Uterus (tissue), 4 donors: Measurements from ENCODE around the gene CDKAL1. TPM values are rescaled to one million over a fixed set of nuclear protein-coding genes. Genes with fewer than 3 reads are reported as not detected.
"Not testable (repeated sequence)": the region's sequence is repeated elsewhere in the genome, so short reads cannot be mapped to it uniquely, and the experiment has no call there.

Experiments used
- DNase-seq, 2 donors: peaks; one replicate each; pipeline ENCODE4 v3.0.0-alpha.2; 2019 to 2020
- H3K27ac ChIP-seq, 2 donors: fragments of 200-600 bp; sonication (generic); 1 replicate in 1 of 2; 2 replicates in 1 of 2; pipeline ENCODE4 v1.5.1; 2016 to 2018
- H3K27me3 ChIP-seq, 2 donors: fragments of 200-600 bp; sonication (generic); one replicate each; pipeline ENCODE4 v1.5.1; 2018 to 2019; ENCODE audit warnings: control low read depth in 1 of 2
- H3K36me3 ChIP-seq, 2 donors: fragments of 200-600 bp; sonication (generic); one replicate each; pipeline ENCODE4 v1.5.1; 2019; ENCODE audit warnings: control low read depth in 1 of 2
- H3K4me1 ChIP-seq, 2 donors: fragments of 200-600 bp; sonication (generic); one replicate each; pipeline ENCODE4 v1.5.1; 2018 to 2019; ENCODE audit warnings: control low read depth in 1 of 2
- H3K4me3 ChIP-seq, 2 donors: fragments of 200-600 bp; sonication (generic); 1 replicate in 1 of 2; 2 replicates in 1 of 2; pipeline ENCODE4 v1.5.1; 2018 to 2019; ENCODE audit warnings: mild to moderate bottlenecking in 1 of 2
- H3K9me3 ChIP-seq, 2 donors: fragments of 200-600 bp; sonication (generic); one replicate each; pipeline ENCODE4 v1.5.1; 2019; ENCODE audit warnings: control low read depth in 1 of 2
- POLR2A ChIP-seq, 2 donors: fragments of 450-650 bp; IDR thresholded peaks; one replicate each; pipeline ENCODE4 v1.6.1; 2016; ENCODE audit warnings: antibody characterized with exemption in 2 of 2, mild to moderate bottlenecking in 1 of 2, moderate library complexity in 1 of 2
- intact Hi-C: fragments of 100-400 bp; cut with DNase I; formaldehyde crosslinking; loops from one replicate; pipeline ENCODE4 v1.15.1; 2023; ENCODE audit warnings: low total_unique reads
- total RNA-seq, 4 donors: library from RNA; depleted of rRNA in 3 of 4; stranded (reverse); fragments of >200 nt in 3 of 4; gene quantifications; one replicate each; pipeline versions ENCODE4 v1.1.0 to v1.2.4, GENCODE V29; 2014 to 2023
- TF ChIP-seq, protein P1 (sequence below), 4 experiments: fragments of 200-600 bp in 2 of 4; fragments of 450-650 bp in 2 of 4; sonication (generic) in 2 of 4; IDR thresholded peaks; one replicate each; pipeline ENCODE4 v1.5.1; 2016 to 2019; ENCODE audit warnings: antibody characterized with exemption in 4 of 4, mild to moderate bottlenecking in 2 of 4, moderate library complexity in 1 of 4
- donor health status: DM: yes; HTN: yes; CAD: no.

CDKAL1 gene
- total RNA-seq, 4 donors from 2014 or later = 5.0 to 51.7 (median 18.9) TPM

DNA sequence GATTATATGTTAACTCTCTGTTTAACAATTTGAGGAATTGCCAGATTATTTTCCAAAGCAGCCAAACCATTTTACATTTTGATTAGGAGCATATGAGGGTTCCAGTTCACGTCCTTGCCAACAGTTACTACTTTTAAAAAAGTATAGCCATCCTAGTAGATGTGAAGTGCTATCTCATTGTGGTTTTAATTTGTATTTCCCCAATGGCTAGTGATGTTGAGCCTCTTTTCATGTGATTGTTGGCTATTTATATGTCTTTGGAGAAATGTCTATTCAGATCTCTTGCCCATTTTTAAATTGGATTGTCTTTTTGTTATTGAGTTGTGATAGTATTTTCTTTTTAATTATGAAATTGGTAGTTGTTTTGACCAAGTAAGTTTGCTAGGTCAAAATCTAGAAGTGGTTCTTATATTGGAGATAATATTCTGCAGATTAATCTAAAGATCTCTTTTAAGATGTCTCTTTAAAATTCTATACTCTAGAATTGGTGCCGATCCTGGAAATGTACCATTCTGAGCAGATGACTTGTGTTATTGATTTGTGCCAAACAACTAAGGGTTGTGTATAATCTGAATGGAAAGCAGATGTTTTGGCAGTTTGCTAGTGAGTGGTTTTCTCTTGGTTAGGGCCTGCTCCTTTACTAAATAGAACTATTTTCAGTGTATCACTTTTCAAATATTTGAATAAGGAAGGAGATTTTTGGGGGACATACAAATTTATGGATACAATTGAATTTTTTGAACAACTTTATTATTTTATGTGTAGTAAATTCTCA lies 99.5 kb downstream of the CDKAL1 start:
- TF ChIP-seq, protein P1, sequence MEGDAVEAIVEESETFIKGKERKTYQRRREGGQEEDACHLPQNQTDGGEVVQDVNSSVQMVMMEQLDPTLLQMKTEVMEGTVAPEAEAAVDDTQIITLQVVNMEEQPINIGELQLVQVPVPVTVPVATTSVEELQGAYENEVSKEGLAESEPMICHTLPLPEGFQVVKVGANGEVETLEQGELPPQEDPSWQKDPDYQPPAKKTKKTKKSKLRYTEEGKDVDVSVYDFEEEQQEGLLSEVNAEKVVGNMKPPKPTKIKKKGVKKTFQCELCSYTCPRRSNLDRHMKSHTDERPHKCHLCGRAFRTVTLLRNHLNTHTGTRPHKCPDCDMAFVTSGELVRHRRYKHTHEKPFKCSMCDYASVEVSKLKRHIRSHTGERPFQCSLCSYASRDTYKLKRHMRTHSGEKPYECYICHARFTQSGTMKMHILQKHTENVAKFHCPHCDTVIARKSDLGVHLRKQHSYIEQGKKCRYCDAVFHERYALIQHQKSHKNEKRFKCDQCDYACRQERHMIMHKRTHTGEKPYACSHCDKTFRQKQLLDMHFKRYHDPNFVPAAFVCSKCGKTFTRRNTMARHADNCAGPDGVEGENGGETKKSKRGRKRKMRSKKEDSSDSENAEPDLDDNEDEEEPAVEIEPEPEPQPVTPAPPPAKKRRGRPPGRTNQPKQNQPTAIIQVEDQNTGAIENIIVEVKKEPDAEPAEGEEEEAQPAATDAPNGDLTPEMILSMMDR (IDR thresholded peaks at IDR 0.05) = no peak
- TF ChIP-seq POLR2A (IDR thresholded peaks at IDR 0.05) = no peak

DNA sequence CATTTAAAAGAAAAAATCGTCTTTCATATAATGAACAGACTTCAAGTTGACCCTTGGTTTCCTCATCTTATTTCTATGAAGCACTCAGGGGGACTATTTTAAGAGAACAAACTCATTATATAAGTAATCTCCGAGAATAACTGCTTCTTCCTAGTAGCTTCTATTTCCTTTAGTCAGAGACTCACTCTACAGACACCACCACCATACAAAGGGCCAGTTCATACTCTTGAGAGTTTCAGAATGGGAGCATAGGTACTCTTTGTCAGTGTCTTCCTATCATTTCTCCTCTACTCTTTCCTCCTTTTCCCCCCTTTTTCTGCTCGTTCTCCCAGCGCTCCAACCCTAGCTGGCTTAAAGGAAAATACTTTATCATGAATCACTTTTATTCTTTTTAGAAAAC lies 104.9 kb downstream of the CDKAL1 start:
- H3K4me1 ChIP-seq = no peaks in the 10 kb centered on the region
- no peak for DNase-seq
- H3K4me3 ChIP-seq = no peak overlapping the region
- no peak for TF ChIP-seq POLR2A (IDR thresholded peaks at IDR 0.05)
- TF ChIP-seq, protein P1 (IDR thresholded peaks at IDR 0.05) = no peak
- intact Hi-C loops = no loop called here
- no peaks in the 10 kb centered on the region for H3K27me3 ChIP-seq
- no peak overlapping the region for H3K27ac ChIP-seq
- no peaks in the 10 kb centered on the region for H3K9me3 ChIP-seq
- H3K36me3 ChIP-seq = no peaks in the 10 kb centered on the region

More for the DNA sequence above, 99.5 kb downstream of the CDKAL1 start:
- Histone ChIP-seq H3K9me3 (no peaks in the 10 kb centered on the region), H3K4me3 (no peak overlapping the region), H3K27me3 (no peaks in the 10 kb centered on the region), H3K36me3 (no peaks in the 10 kb centered on the region), H3K27ac (no peak overlapping the region), H3K4me1 (no peaks in the 10 kb centered on the region)
- no peak for DNase-seq
- intact Hi-C loops = no loop called here

DNA sequence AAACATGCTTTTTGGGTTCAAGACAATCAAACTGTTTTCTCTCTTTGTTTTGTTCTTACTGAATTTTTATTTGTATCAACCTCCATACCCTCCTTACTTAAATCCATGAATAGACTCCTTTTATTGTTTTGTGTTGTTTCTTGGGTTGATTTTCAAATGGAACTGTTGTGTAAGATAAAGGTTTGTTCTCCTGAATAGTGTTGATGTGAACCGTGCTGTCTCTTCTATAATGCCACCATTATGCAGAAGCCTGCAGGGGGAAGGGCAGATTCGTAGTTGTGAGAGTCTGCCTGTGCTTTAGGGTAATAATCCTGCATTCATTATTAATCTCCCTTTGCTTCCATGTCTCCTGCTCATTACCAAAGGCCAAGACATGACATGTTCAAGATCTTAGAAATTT lies 105.9 kb downstream of the CDKAL1 start:
- no peak overlapping the region for H3K4me3 ChIP-seq
- no peak overlapping the region for H3K27ac ChIP-seq
- no peak for DNase-seq
- no peaks in the 10 kb centered on the region for H3K27me3 ChIP-seq
- intact Hi-C loops = no loop called here
- H3K4me1 ChIP-seq = no peaks in the 10 kb centered on the region
- no peaks in the 10 kb centered on the region for H3K36me3 ChIP-seq
- no peaks in the 10 kb centered on the region for H3K9me3 ChIP-seq
- TF ChIP-seq, protein P1 (IDR thresholded peaks at IDR 0.05) = no peak
- TF ChIP-seq POLR2A (IDR thresholded peaks at IDR 0.05) = no peak

DNA sequence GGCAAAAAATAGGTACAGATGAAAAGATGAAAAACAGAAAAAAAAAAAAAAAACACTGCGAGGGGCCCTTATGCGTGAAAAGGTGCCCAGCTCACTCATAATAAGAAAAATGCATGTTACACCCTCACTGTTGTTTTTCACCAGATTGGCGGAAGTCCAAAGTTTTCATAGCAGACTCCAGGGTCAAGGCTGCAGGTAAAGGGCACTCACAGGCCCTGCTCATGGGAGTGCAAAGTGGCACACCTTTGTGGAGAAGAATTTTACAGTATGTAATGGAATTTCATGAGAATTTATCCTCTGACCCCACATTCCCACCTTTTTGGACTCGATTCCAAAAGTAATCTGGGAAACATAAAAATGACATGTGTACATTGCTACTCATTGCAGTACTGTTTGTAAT lies 108.2 kb downstream of the CDKAL1 start:
- Histone ChIP-seq H3K27ac (no peak overlapping the region), H3K36me3 (no peaks in the 10 kb centered on the region), H3K9me3 (no peaks in the 10 kb centered on the region), H3K27me3 (no peaks in the 10 kb centered on the region), H3K4me3 (no peak overlapping the region), H3K4me1 (no peaks in the 10 kb centered on the region)
- TF ChIP-seq, protein P1 (IDR thresholded peaks at IDR 0.05) = no peak
- no peak for TF ChIP-seq POLR2A (IDR thresholded peaks at IDR 0.05)
- intact Hi-C loops = no loop called here
- DNase-seq = no peak

DNA sequence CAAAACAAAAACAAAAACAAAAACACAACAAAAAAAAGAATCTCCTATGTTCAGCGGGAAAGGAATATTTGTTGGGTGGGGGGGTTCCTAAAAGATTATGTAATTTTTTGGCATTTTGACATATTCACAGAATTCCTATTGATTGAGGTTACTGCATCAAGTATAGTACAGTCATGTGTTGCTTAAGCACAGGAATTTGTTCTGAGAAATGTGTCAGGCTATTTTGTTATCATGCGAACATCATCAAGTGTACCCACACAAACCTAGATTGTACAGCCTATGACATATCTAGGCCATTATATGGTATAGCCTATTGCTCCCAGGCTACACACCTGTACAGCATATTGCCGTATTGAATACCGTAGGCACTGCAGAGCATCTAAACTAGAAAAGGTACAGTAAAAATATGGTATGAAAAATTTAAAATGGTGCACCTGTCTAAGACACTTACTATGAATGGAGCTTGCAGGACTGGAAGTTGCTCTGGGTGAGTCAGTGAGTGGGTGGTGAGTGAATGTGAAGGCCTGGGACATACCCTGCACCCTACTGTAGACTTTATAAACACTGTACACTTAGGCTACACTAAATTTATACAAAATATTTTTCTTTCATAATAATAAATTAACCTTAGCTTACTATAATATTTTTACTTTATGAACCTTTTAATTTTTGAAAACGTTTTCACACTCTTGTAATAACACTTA lies 110.6 kb downstream of the CDKAL1 start:
- intact Hi-C loops = no loop called here
- TF ChIP-seq, protein P1 (IDR thresholded peaks at IDR 0.05) = no peak
- no peak for TF ChIP-seq POLR2A (IDR thresholded peaks at IDR 0.05)
- Histone ChIP-seq H3K36me3 (no peaks in the 10 kb centered on the region), H3K4me1 (no peaks in the 10 kb centered on the region), H3K27ac (no peak overlapping the region), H3K27me3 (no peaks in the 10 kb centered on the region), H3K4me3 (no peak overlapping the region), H3K9me3 (no peaks in the 10 kb centered on the region)
- DNase-seq = no peak

DNA sequence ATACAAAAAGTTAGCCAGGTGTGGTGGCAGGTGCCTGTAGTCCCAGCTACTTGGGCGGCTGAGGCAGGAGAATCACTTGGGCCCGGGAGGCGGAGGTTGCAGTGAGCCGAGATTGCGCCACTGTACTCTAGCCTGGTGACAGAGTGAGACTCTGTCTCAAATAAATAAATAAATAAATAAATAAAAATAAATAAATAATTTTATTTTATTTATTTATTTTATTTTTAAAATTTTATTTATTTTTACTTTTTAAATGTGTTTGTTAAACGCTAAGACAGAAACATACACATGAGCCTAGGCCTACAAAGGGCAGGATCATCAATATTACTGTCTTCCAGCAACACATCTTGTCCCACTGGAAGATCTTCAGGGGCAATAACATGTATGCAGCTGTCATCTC lies 111.3 kb downstream of the CDKAL1 start:
- H3K4me1 ChIP-seq, H3K36me3 ChIP-seq, H3K27me3 ChIP-seq, H3K4me3 ChIP-seq, H3K27ac ChIP-seq, H3K9me3 ChIP-seq, DNase-seq, intact Hi-C loops: not testable (repeated sequence)
